Activated CD4-positive, alpha-beta T cell treated with anti-CD3 and anti-CD28 coated beads, Interleukin-2, amount 10 ng/mL, durations not matched to agents 7 days and 5 days (primary cell): ENCODE measurements around the gene BRD4. TPM values are rescaled to one million over a fixed set of nuclear protein-coding genes. Genes with fewer than 3 reads are reported as not detected.
"Not testable (repeated sequence)": the region's sequence is repeated elsewhere in the genome, so short reads cannot be mapped to it uniquely, and the experiment has no call there.

Experiments
- CTCF ChIA-PET: fragments of 350-600 bp; sonication (Branson Sonifier 250); formaldehyde crosslinking; loops from one replicate; lab custom pipeline; 2021; ENCODE audit warnings: antibody characterized with exemption; lab: Charles Lee
- POLR2A ChIA-PET: fragments of 350-600 bp; sonication (Branson Sonifier 250); formaldehyde crosslinking; loops from one replicate; lab custom pipeline; 2021; ENCODE audit warnings: antibody characterized with exemption; lab: Charles Lee
- DNase-seq: peaks from one replicate; pipeline ENCODE4 v3.0.0-alpha.2; 2020
- H3K27ac Mint-ChIP-seq: one replicate; pipeline ENCODE4 v1.8.0; 2021; ENCODE audit warnings: mild to moderate bottlenecking, moderate library complexity, mixed read lengths
- H3K27me3 Mint-ChIP-seq: one replicate; pipeline ENCODE4 v1.8.0; 2021; ENCODE audit warnings: mixed read lengths
- H3K36me3 Mint-ChIP-seq: one replicate; pipeline ENCODE4 v1.8.0; 2021; ENCODE audit warnings: low read depth, mixed read lengths
- H3K4me1 Mint-ChIP-seq: one replicate; pipeline ENCODE4 v1.8.0; 2021; ENCODE audit warnings: mixed read lengths
- H3K4me3 Mint-ChIP-seq: one replicate; pipeline ENCODE4 v1.8.0; 2021; ENCODE audit warnings: mild to moderate bottlenecking, moderate library complexity, mixed read lengths
- H3K9me3 Mint-ChIP-seq: one replicate; pipeline ENCODE4 v1.8.0; 2021; ENCODE audit warnings: mixed read lengths
- total RNA-seq, 2 experiments: library from RNA; stranded (reverse); gene quantifications; one replicate each; pipeline ENCODE4 v1.2.3, GENCODE V29; 2021

BRD4 gene
- total RNA-seq, 2 experiments from 2014 or later, result 114 to 115 TPM

- peaks cover 18% of the 10 kb centered on the region for H3K36me3 Mint-ChIP-seq
- H3K27ac Mint-ChIP-seq, result no peak overlapping the region
- no peaks in the 10 kb centered on the region for H3K27me3 Mint-ChIP-seq
- POLR2A ChIA-PET, result interaction anchor here (0.6 kb wide), 1 partner anchor 55 kb away, joined by 6 read pairs; no protein-coding TSS in a partner anchor
- CTCF ChIA-PET, result no interaction called here
- H3K4me3 Mint-ChIP-seq, result no peak overlapping the region
- no peak for DNase-seq
- no peaks in the 10 kb centered on the region for H3K9me3 Mint-ChIP-seq
- peaks cover 4% of the 10 kb centered on the region for H3K4me1 Mint-ChIP-seq
Observed at GRCh38 chr19:15371786-15372380, 39.5 kb upstream of the BRD4 start.

GRCh38 chr19:15371119-15371518, 38.8 kb upstream of the BRD4 start:
- H3K4me1 Mint-ChIP-seq, result no peaks in the 10 kb centered on the region
- no peaks in the 10 kb centered on the region for H3K27me3 Mint-ChIP-seq
- ChIA-PET POLR2A (interaction anchor here (0.6 kb wide), 1 partner anchor 54 kb away, joined by 6 read pairs; no protein-coding TSS in a partner anchor), CTCF (interaction anchor here (0.6 to 0.7 kb wide), 2 partner anchors 67 to 162 kb away, joined by 3 read pairs; no protein-coding TSS in a partner anchor)
- H3K27ac Mint-ChIP-seq, result no peak overlapping the region
- no peak for DNase-seq
- peaks cover 22% of the 10 kb centered on the region for H3K36me3 Mint-ChIP-seq
- no peaks in the 10 kb centered on the region for H3K9me3 Mint-ChIP-seq
- no peak overlapping the region for H3K4me3 Mint-ChIP-seq

GRCh38 chr19:15369594-15369891, 37.2 kb upstream of the BRD4 start:
- CTCF ChIA-PET, result no interaction called here
- no peaks in the 10 kb centered on the region for H3K27me3 Mint-ChIP-seq
- H3K36me3 Mint-ChIP-seq, result peaks cover 28% of the 10 kb centered on the region
- no peaks in the 10 kb centered on the region for H3K4me1 Mint-ChIP-seq
- no peak overlapping the region for H3K4me3 Mint-ChIP-seq
- H3K27ac Mint-ChIP-seq, result no peak overlapping the region
- no peak for DNase-seq
- POLR2A ChIA-PET, result no interaction called here
- no peaks in the 10 kb centered on the region for H3K9me3 Mint-ChIP-seq

- ChIA-PET CTCF (interaction anchor here (1.0 kb wide), 1 partner anchor 11 kb away, joined by 5 read pairs; the partner anchor contains the start of gene AKAP8), POLR2A (interaction anchor here (0.6 kb wide), 1 partner anchor 399 kb away, joined by 4 read pairs; no protein-coding TSS in a partner anchor)
- DNase-seq, result no peak
- Mint-ChIP-seq H3K27ac (no peak overlapping the region), H3K4me1 (no peaks in the 10 kb centered on the region), H3K9me3 (no peaks in the 10 kb centered on the region), H3K36me3 (peaks cover 28% of the 10 kb centered on the region), H3K4me3 (no peak overlapping the region), H3K27me3 (no peaks in the 10 kb centered on the region)
Observed at GRCh38 chr19:15368798-15369593, 36.7 kb upstream of the BRD4 start.

- no peak overlapping the region for H3K27ac Mint-ChIP-seq
- CTCF ChIA-PET, result interaction anchor here (1.0 to 1.2 kb wide), 2 partner anchors 12 to 15 kb away, joined by 3 to 5 read pairs; partner anchors contain the start of gene AKAP8
- no peaks in the 10 kb centered on the region for H3K9me3 Mint-ChIP-seq
- POLR2A ChIA-PET, result no interaction called here
- H3K36me3 Mint-ChIP-seq, result peaks cover 32% of the 10 kb centered on the region
- no peaks in the 10 kb centered on the region for H3K4me1 Mint-ChIP-seq
- H3K27me3 Mint-ChIP-seq, result no peaks in the 10 kb centered on the region
- DNase-seq, result no peak
- no peak overlapping the region for H3K4me3 Mint-ChIP-seq
Observed at GRCh38 chr19:15368051-15368632, 35.8 kb upstream of the BRD4 start.

GRCh38 chr19:15367439-15367838, 35.1 kb upstream of the BRD4 start:
- ChIA-PET POLR2A (no interaction called here), CTCF (interaction anchor here (1.2 kb wide), 1 partner anchor 16 kb away, joined by 3 read pairs; no protein-coding TSS in a partner anchor)
- no peak overlapping the region for H3K27ac Mint-ChIP-seq
- H3K4me3 Mint-ChIP-seq, result no peak overlapping the region
- no peaks in the 10 kb centered on the region for H3K27me3 Mint-ChIP-seq
- DNase-seq, result no peak
- H3K36me3 Mint-ChIP-seq, result peaks cover 30% of the 10 kb centered on the region
- H3K9me3 Mint-ChIP-seq, result no peaks in the 10 kb centered on the region
- H3K4me1 Mint-ChIP-seq, result no peaks in the 10 kb centered on the region

GRCh38 chr19:15365264-15365663, 32.9 kb upstream of the BRD4 start:
- H3K36me3 Mint-ChIP-seq, result peaks cover 39% of the 10 kb centered on the region

GRCh38 chr19:15363791-15364190, 31.5 kb upstream of the BRD4 start:
- H3K27me3 Mint-ChIP-seq, H3K9me3 Mint-ChIP-seq, H3K4me3 Mint-ChIP-seq, H3K27ac Mint-ChIP-seq, DNase-seq, POLR2A ChIA-PET: not testable (repeated sequence)
- CTCF ChIA-PET, result interaction anchor here (0.7 kb wide), 1 partner anchor 72 kb away, joined by 4 read pairs; no protein-coding TSS in a partner anchor
- peaks cover 43% of the 10 kb centered on the region for H3K36me3 Mint-ChIP-seq
- H3K4me1 Mint-ChIP-seq, result peaks cover 15% of the 10 kb centered on the region

More at GRCh38 chr19:15365264-15365663, 32.9 kb upstream of the BRD4 start:
- POLR2A ChIA-PET, result no interaction called here
- CTCF ChIA-PET, result no interaction called here
- H3K27me3 Mint-ChIP-seq, result no peaks in the 10 kb centered on the region
- no peaks in the 10 kb centered on the region for H3K9me3 Mint-ChIP-seq
- H3K4me1 Mint-ChIP-seq, result peaks cover 12% of the 10 kb centered on the region
- no peak overlapping the region for H3K4me3 Mint-ChIP-seq
- H3K27ac Mint-ChIP-seq, result no peak overlapping the region
- no peak for DNase-seq

GRCh38 chr19:15363048-15363447, 30.7 kb upstream of the BRD4 start:
- H3K36me3 Mint-ChIP-seq, result peaks cover 47% of the 10 kb centered on the region
- H3K4me1 Mint-ChIP-seq, result peaks cover 15% of the 10 kb centered on the region
- POLR2A ChIA-PET, H3K4me3 Mint-ChIP-seq, DNase-seq, H3K27ac Mint-ChIP-seq, CTCF ChIA-PET, H3K9me3 Mint-ChIP-seq, H3K27me3 Mint-ChIP-seq: not testable (repeated sequence)

- CTCF ChIA-PET, result interaction anchor here (1.1 to 1.7 kb wide), 3 partner anchors 10 to 59 kb away, joined by 3 to 6 read pairs (median 5); partner anchors contain the start of gene AKAP8
- peaks cover 52% of the 10 kb centered on the region for H3K36me3 Mint-ChIP-seq
- H3K27me3 Mint-ChIP-seq, H3K27ac Mint-ChIP-seq, DNase-seq, H3K4me3 Mint-ChIP-seq, H3K9me3 Mint-ChIP-seq, POLR2A ChIA-PET: not testable (repeated sequence)
- H3K4me1 Mint-ChIP-seq, result peaks cover 15% of the 10 kb centered on the region
Observed at GRCh38 chr19:15360015-15360414, 27.7 kb upstream of the BRD4 start.

- Mint-ChIP-seq H3K4me3 (no peak overlapping the region), H3K27me3 (no peaks in the 10 kb centered on the region), H3K4me1 (peaks cover 15% of the 10 kb centered on the region), H3K27ac (no peak overlapping the region), H3K36me3 (peaks cover 58% of the 10 kb centered on the region), H3K9me3 (no peaks in the 10 kb centered on the region)
- ChIA-PET CTCF (interaction anchor here (1.3 to 1.7 kb wide), 3 partner anchors 9 to 21 kb away, joined by 4 to 6 read pairs (median 5); partner anchors contain the start of gene AKAP8), POLR2A (no interaction called here)
- no peak for DNase-seq
Observed at GRCh38 chr19:15358918-15359317, 26.6 kb upstream of the BRD4 start.

- Mint-ChIP-seq H3K27ac (no peak overlapping the region), H3K27me3 (no peaks in the 10 kb centered on the region), H3K36me3 (peaks cover 55% of the 10 kb centered on the region), H3K9me3 (no peaks in the 10 kb centered on the region), H3K4me3 (no peak overlapping the region), H3K4me1 (peaks cover 15% of the 10 kb centered on the region)
- POLR2A ChIA-PET, result interaction anchor here (0.5 kb wide), 1 partner anchor 35 kb away, joined by 3 read pairs; no protein-coding TSS in a partner anchor
- DNase-seq, result no peak
- CTCF ChIA-PET, result interaction anchor here (0.6 to 0.7 kb wide), 2 partner anchors 56 to 791 kb away, joined by 3 to 5 read pairs; no protein-coding TSS in a partner anchor
Observed at GRCh38 chr19:15357906-15358305, 25.6 kb upstream of the BRD4 start.
